AG10803 (cell line): Measurements from ENCODE around the gene TCL1B.
"Not testable (repeated sequence)": the region's sequence is repeated elsewhere in the genome, so short reads cannot be mapped to it uniquely, and the experiment has no call there.

Experiments
- DNase-seq: peaks from one replicate; pipeline ENCODE4 v3.0.0; 2010; ENCODE audit warnings: low read depth
- H3K4me3 ChIP-seq: 2 replicates; pipeline ENCODE4 v1.5.1; 2011; ENCODE audit warnings: mild to moderate bottlenecking, low read length, control low read depth
- TF ChIP-seq, protein P1 (sequence below): conservative IDR thresholded peaks from 2 replicates; pipeline ENCODE4 v1.5.1; 2011; ENCODE audit warnings: mild to moderate bottlenecking, low read length, control low read depth, inconsistent platforms

TCL1B gene

DNA sequence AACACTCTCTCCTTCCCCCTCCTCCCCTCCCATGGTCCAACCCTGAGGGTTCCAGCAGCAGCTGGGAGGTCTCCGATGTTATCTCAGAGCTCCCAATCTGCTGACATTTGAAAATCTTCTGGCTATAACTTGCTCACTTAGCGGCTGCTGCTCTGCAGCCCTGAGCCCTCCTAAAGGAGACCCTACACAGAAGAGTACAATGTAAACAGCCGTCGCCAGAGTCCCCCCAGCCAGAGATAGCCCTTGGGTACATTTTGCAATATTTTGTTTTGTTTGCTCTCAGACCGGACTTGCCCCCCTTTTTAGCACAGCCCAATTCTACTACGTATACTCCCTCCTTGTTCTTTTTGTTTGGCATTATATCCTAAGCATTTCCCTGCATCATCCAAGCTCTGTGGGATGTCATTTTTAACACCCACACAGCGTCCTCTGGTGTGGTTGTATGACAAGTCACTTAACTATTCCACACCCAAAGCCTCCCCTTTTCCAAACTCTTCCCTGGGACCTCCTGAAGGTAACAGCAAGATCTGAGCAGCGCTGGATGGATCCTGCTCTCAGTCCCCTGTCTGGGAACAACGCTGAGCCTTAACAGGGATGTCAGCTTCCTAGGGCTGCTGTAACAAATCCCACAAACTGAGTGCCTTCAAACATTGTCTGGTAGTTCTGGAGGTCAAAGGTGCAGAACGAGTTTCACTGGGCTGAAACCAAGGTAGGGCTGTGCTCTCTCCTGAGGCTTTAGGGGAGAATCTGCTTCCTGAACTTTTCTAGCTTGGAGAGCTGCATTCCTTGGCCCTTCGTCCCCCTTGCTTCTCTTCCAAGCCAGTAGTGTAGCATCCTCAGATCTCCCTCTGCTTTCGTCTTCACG, 25.3 kb upstream of the TCL1B start:
- H3K4me3 ChIP-seq, result no peak overlapping the region
- DNase-seq, result no peak
- TF ChIP-seq, protein P1, sequence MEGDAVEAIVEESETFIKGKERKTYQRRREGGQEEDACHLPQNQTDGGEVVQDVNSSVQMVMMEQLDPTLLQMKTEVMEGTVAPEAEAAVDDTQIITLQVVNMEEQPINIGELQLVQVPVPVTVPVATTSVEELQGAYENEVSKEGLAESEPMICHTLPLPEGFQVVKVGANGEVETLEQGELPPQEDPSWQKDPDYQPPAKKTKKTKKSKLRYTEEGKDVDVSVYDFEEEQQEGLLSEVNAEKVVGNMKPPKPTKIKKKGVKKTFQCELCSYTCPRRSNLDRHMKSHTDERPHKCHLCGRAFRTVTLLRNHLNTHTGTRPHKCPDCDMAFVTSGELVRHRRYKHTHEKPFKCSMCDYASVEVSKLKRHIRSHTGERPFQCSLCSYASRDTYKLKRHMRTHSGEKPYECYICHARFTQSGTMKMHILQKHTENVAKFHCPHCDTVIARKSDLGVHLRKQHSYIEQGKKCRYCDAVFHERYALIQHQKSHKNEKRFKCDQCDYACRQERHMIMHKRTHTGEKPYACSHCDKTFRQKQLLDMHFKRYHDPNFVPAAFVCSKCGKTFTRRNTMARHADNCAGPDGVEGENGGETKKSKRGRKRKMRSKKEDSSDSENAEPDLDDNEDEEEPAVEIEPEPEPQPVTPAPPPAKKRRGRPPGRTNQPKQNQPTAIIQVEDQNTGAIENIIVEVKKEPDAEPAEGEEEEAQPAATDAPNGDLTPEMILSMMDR, result no peak

DNA sequence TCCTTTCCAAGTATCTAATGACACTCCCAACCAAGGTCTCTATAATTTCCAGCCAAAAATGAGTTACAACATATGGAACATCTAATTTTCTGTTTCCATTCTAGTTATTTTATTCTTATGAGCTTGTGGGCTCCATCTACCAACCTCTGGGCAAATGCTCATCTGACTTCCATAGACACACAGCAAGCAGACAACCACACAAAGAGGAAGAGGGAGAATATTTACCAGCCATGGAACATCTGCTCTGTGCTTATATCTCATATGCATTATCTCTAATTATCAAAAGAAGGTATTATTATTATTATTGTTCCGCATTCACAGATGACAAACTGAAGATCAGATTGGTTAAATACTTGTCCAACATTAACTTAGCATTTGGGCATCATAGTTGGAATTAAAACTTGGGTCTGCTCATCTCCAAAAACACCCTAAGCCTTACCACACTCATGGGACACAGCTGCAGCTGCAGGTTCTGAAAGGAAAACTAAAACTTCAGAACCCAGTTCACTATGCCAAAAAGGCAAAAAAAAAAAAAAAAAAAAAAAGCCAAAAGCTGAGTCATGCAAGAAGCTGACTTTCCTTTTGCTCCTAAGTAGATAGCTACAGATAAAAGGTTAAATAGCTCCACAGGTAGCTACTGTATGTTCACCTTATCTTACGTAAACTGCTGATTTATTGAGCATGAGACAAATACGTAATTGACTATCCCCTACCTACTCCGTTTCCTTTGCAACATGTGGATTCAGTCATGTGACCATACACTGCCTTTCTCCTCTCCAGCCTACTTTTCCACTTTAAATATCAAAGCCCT, 23.6 kb upstream of the TCL1B start:
- TF ChIP-seq, protein P1, result no peak
- peak; percentile 2 for DNase-seq
- no peak overlapping the region for H3K4me3 ChIP-seq

DNA sequence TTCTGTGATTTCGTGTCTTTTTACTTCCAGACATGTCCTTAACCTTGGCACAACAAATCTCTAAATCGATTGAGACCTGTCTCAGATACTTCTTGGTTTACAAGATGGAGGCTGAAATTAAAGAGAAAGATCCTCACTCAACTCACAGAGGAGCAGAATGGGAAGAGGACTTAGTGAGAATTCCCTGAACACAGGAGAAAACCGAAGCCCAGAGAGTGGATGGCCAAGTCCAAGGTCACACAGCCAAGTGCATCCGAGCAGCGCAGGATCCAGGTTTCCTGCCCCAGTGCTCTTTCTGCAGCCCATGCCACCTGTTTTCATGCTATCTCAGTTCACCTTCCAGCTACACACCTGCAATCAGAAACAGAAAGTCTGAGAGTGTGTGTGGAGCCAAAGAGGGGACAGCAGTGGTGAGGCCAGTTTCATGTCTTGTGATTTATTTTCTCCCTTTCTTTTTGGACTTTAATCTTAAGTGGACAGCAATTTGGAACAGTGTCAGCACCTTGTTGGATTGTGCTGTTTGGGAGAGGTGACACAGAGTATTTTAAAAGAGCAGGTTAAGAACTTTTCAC, 22.9 kb upstream of the TCL1B start:
- TF ChIP-seq, protein P1, result no peak
- no peak for DNase-seq
- H3K4me3 ChIP-seq, result no peak overlapping the region

DNA sequence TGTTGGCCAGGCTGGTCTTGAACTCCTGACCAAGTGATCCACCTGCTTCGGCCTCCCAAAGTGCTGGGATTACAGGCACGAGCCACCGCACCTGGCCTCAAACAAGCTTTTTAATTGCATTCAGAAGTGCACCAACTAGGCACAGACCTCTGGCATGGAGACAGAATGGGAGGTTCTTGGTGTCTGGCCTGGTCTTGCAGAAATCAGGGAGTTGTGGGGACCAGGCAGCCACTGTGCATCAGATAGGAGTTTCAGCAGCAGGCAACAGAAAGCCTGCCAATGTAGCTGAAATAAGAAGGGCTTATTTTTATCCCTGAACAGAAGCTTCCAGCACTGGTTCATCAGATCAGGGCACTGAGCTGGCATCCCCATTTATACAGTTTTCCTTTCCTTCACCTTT, 22.2 kb upstream of the TCL1B start:
- TF ChIP-seq, protein P1, result no peak
- no peak overlapping the region for H3K4me3 ChIP-seq
- no peak for DNase-seq

DNA sequence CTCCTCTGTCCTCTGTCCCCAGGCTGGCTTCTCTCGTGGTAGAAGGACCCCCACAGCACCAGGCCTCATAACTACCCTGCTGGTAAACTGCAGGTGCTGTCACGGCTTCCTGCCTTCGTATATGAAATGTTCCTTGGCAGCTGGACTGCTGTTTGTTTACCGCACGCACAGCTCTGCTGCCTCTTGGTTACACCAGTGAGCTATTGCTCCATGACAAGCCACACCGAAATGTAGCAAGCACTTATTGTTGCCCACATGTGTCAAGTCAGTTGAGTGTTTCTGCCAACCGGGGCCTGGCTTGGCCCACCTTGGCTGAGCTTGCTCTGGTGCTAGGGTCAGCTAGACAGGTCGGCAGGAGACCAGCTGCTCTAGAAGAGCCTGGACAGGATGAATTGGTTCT, 21.7 kb upstream of the TCL1B start:
- DNase-seq, result no peak
- TF ChIP-seq, protein P1, result no peak
- H3K4me3 ChIP-seq, result no peak overlapping the region

DNA sequence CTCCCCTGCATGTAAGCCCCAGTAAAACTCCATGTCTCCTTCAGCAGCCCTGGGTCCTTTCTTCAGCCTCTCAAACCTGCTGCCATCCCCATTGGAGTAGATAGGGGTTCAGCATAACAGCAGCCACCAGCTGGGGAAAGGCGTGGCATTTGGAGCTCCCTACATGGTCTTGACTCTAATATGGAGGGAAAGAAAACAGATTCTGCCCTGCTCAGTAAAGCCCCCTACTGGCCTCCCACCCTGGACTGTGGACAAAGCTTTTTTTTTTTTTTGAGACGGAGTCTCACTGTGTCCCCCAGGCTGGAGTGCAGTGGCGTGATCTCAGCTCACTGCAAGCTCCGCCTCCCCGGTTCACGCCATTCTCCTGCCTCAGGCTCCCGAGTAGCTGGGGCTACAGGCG, 20.7 kb upstream of the TCL1B start:
- DNase-seq, H3K4me3 ChIP-seq: not testable (repeated sequence)

DNA sequence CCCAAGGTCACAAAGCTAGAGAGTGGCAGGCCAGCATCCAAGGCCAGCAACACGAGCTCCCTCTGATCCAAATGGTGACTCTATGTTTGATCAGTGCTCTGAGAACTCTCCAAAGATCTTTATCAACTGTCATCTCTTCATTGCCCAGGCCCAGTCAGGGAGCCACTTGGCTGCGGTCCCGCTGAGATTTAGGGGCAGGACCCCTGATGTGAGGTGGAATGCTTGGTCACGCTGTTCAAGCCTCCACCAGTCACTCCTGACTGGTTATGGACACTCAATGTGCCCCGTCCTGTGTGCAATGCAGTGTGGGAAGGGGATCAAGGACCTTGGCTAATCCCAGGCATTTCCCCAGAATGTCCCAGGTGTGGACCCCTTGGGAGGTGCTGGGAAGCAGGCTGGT, 19.8 kb upstream of the TCL1B start:
- H3K4me3 ChIP-seq, result no peak overlapping the region
- no peak for DNase-seq
- TF ChIP-seq, protein P1, result no peak
